K562 (cell line): Measurements from ENCODE around the gene POLDIP3. TPM values are rescaled to one million over a fixed set of nuclear protein-coding genes. Genes with fewer than 3 reads are reported as not detected.

Experiments
- ATF1 ChIP-seq, 2 experiments: fragments of 450-650 bp in 1 of 2; IDR thresholded peaks; 2 replicates each; pipeline ENCODE4 v1.6.1; 2016; ENCODE audit warnings: missing compliant biosample characterization in 1 of 2, missing genetic modification characterization in 1 of 2
- CREB1 ChIP-seq, 2 experiments: sonication (generic) in 1 of 2; formaldehyde crosslinking in 1 of 2; IDR thresholded peaks; 2 replicates each; pipeline versions ENCODE4 v1.6.1 to v1.8.0; 2012 to 2022; ENCODE audit warnings: inconsistent platforms in 1 of 2, mild to moderate bottlenecking in 1 of 2, missing genetic modification reagents in 1 of 2, moderate library complexity in 1 of 2
- FIP1L1 ChIP-seq: fragments of 200-400 bp; formaldehyde crosslinking; IDR thresholded peaks from 2 replicates; pipeline ENCODE4 v1.6.1; 2018; ENCODE audit warnings: mild to moderate bottlenecking, low read depth, low read length; ENCODE audit not compliant: poor library complexity, severe bottlenecking
- KAT7 ChIP-seq: sonication (generic); formaldehyde crosslinking; IDR thresholded peaks from 2 replicates; pipeline ENCODE4 v1.8.0; 2022; ENCODE audit warnings: missing genetic modification reagents, mild to moderate bottlenecking, borderline replicate concordance
- PHF20 ChIP-seq: fragments of 450-650 bp; IDR thresholded peaks from 2 replicates; pipeline ENCODE4 v1.6.1; 2018; ENCODE audit not compliant: partially characterized antibody
- PHF8 ChIP-seq: fragments of 200-600 bp; sonication (generic); IDR thresholded peaks from 2 replicates; pipeline ENCODE4 v1.6.1; 2012; ENCODE audit warnings: mixed run types, mild to moderate bottlenecking, inconsistent platforms, low read length, moderate library complexity, borderline replicate concordance
- POLR2B ChIP-seq: fragments of 450-650 bp; IDR thresholded peaks from 2 replicates; pipeline ENCODE4 v1.6.1; 2018; ENCODE audit warnings: low read depth; ENCODE audit not compliant: partially characterized antibody
- RBM25 ChIP-seq: fragments of 200-400 bp; formaldehyde crosslinking; IDR thresholded peaks from 2 replicates; pipeline ENCODE4 v1.6.1; 2018; ENCODE audit warnings: low read length, low read depth, moderate library complexity; ENCODE audit not compliant: severe bottlenecking
- TBL1XR1 ChIP-seq, 2 experiments: IDR thresholded peaks; 2 replicates each; pipeline ENCODE4 v1.6.1; 2012; ENCODE audit warnings: improper control_type of control experiment in 2 of 2, low read length in 2 of 2, mild to moderate bottlenecking in 1 of 2
- TCF7L2 ChIP-seq: fragments of 150-350 bp; IDR thresholded peaks from 2 replicates; pipeline ENCODE4 v1.6.1; 2016; ENCODE audit warnings: low read depth, mild to moderate bottlenecking, low read length, moderate library complexity
- XRCC4 ChIP-seq: IDR thresholded peaks from one replicate; pipeline ENCODE4 v1.6.1; 2011; ENCODE audit not compliant: insufficient read depth, insufficient read length; ENCODE audit errors: extremely low read depth
- ZBTB7A ChIP-seq: IDR thresholded peaks from 2 replicates; pipeline ENCODE4 v1.6.1; 2011; ENCODE audit warnings: low read depth, mild to moderate bottlenecking, low read length, moderate library complexity, borderline replicate concordance; ENCODE audit not compliant: control insufficient read depth
- ZNF239 ChIP-seq: fragments of 250-450 bp; sonication (Bioruptor Pico); IDR thresholded peaks from 2 replicates; pipeline ENCODE4 v1.4.0; 2020; ENCODE audit warnings: mild to moderate bottlenecking
- polyA plus RNA-seq, 8 experiments: library from polyadenylated mRNA; depleted of rRNA in 4 of 8; stranded (reverse) in 5 of 8; unstranded in 3 of 8; fragments of >200 nt; fragmentation: Nextera tagmentation in 2 of 8; fragmentation: Illumina TruSeq in 1 of 8; extraction: Ambion mirVana in 2 of 8; extraction: Trizol in 1 of 8; gene quantifications; 2 replicates each; pipeline versions ENCODE4 v1.2.1 to v1.2.3, GENCODE V29; 2011 to 2014; ENCODE audit warnings: inconsistent platforms in 1 of 8, missing spikeins in 1 of 8
- total RNA-seq, 7 experiments: library from RNA; depleted of rRNA in 6 of 7; stranded (reverse); fragments of >200 nt in 6 of 7; fragmentation: Illumina TruSeq in 2 of 7; extraction: Trizol in 2 of 7; gene quantifications; 2 replicates each; pipeline versions ENCODE4 v1.2.1 to v1.2.3, GENCODE V29; 2011 to 2021; ENCODE audit warnings: low replicate concordance in 1 of 7
- TF ChIP-seq, protein P1 (sequence below): fragments of 250-450 bp; sonication (Bioruptor Pico); IDR thresholded peaks from 2 replicates; pipeline ENCODE4 v1.4.0; 2020
- TF ChIP-seq, protein P2 (sequence below): fragments of 150-350 bp; IDR thresholded peaks from 2 replicates; pipeline ENCODE4 v1.6.1; 2014; ENCODE audit warnings: low read depth, mild to moderate bottlenecking, low read length, borderline replicate concordance

Gene POLDIP3
- total and polyA plus RNA-seq, 9 of the 15 experiments (the other 6 are each of a cell fraction or from before 2014, with no cell fraction given), result 14.3 to 53.0 (median 26.3) TPM

DNA sequence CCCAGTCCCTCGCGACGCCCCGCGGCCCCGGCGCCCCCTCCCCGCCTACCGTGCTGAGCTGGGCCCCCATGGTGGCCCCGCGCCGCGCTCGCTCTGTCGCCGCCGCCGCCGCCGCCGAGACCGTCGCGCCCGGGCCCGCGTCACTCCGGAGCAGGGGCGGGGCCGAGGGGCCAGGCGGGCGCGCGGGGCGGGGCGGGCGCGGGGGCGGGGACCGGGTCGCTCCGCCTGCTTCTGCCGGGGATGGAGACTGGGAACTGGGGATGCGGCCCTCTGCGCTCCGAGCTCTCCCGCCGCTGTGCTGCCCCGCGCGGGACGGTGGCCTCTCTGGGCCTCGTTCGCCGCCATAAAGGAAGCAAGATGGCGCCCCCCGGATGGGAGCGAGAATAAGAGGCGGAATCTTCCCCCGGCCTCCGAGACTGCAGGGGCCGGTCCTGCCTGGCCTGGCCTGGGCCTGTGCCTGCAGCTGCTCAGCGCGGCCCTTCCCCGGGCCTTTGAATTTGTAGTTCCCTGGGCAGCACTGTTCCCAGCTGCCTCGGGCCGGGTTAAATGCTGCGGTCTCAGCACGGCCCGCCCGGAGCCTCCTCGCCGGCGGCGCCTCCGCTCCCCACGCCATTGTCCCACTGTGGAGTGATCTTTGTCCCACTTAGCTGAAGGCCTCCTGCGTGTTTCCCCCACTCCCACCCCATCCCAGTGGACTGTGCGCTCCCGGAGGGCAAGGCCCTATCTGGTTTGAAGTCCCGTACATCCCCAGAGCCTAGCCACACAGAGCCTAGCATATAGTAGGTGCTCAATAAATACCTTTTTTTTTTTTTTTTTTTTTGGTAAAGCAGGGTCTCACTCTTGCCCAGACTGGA, 34.8 kb upstream of the POLDIP3 start, which contains the start of gene CYB5R3 (continued):
- TF ChIP-seq FIP1L1, result peak; percentile 10
- TF ChIP-seq TBL1XR1 (IDR thresholded peaks at IDR 0.05; ENCODE audit: low read length in 2 of 2), result no peak
- TF ChIP-seq, protein P1, sequence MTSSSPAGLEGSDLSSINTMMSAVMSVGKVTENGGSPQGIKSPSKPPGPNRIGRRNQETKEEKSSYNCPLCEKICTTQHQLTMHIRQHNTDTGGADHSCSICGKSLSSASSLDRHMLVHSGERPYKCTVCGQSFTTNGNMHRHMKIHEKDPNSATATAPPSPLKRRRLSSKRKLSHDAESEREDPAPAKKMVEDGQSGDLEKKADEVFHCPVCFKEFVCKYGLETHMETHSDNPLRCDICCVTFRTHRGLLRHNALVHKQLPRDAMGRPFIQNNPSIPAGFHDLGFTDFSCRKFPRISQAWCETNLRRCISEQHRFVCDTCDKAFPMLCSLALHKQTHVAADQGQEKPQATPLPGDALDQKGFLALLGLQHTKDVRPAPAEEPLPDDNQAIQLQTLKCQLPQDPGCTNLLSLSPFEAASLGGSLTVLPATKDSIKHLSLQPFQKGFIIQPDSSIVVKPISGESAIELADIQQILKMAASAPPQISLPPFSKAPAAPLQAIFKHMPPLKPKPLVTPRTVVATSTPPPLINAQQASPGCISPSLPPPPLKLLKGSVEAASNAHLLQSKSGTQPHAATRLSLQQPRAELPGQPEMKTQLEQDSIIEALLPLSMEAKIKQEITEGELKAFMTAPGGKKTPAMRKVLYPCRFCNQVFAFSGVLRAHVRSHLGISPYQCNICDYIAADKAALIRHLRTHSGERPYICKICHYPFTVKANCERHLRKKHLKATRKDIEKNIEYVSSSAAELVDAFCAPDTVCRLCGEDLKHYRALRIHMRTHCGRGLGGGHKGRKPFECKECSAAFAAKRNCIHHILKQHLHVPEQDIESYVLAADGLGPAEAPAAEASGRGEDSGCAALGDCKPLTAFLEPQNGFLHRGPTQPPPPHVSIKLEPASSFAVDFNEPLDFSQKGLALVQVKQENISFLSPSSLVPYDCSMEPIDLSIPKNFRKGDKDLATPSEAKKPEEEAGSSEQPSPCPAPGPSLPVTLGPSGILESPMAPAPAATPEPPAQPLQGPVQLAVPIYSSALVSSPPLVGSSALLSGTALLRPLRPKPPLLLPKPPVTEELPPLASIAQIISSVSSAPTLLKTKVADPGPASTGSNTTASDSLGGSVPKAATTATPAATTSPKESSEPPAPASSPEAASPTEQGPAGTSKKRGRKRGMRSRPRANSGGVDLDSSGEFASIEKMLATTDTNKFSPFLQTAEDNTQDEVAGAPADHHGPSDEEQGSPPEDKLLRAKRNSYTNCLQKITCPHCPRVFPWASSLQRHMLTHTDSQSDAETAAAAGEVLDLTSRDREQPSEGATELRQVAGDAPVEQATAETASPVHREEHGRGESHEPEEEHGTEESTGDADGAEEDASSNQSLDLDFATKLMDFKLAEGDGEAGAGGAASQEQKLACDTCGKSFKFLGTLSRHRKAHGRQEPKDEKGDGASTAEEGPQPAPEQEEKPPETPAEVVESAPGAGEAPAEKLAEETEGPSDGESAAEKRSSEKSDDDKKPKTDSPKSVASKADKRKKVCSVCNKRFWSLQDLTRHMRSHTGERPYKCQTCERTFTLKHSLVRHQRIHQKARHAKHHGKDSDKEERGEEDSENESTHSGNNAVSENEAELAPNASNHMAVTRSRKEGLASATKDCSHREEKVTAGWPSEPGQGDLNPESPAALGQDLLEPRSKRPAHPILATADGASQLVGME (CRISPR knock-in tag), result no peak
- peak; percentile 59 for TF ChIP-seq RBM25
- TF ChIP-seq ZBTB7A, result peak; percentile 25; the same call in 1 of the 2 replicates
- TF ChIP-seq XRCC4, result no peak
- TF ChIP-seq PHF20, result peak; percentile 65
- TF ChIP-seq ZNF239 (CRISPR knock-in tag), result no peak
- no peak for TF ChIP-seq KAT7 (CRISPR knock-in tag)
- TF ChIP-seq, protein P2, sequence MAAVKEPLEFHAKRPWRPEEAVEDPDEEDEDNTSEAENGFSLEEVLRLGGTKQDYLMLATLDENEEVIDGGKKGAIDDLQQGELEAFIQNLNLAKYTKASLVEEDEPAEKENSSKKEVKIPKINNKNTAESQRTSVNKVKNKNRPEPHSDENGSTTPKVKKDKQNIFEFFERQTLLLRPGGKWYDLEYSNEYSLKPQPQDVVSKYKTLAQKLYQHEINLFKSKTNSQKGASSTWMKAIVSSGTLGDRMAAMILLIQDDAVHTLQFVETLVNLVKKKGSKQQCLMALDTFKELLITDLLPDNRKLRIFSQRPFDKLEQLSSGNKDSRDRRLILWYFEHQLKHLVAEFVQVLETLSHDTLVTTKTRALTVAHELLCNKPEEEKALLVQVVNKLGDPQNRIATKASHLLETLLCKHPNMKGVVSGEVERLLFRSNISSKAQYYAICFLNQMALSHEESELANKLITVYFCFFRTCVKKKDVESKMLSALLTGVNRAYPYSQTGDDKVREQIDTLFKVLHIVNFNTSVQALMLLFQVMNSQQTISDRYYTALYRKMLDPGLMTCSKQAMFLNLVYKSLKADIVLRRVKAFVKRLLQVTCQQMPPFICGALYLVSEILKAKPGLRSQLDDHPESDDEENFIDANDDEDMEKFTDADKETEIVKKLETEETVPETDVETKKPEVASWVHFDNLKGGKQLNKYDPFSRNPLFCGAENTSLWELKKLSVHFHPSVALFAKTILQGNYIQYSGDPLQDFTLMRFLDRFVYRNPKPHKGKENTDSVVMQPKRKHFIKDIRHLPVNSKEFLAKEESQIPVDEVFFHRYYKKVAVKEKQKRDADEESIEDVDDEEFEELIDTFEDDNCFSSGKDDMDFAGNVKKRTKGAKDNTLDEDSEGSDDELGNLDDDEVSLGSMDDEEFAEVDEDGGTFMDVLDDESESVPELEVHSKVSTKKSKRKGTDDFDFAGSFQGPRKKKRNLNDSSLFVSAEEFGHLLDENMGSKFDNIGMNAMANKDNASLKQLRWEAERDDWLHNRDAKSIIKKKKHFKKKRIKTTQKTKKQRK, result no peak
- TF ChIP-seq PHF8, result peak; percentile 58; the same call in 1 of the 2 replicates
- TF ChIP-seq CREB1 (IDR thresholded peaks at IDR 0.05), result peak; percentile 83
- TF ChIP-seq CREB1 (CRISPR knock-in tag; IDR thresholded peaks at IDR 0.05), result peak; percentile 45; the same call in 1 of the 2 replicates
- TF ChIP-seq ATF1 (CRISPR knock-in tag; IDR thresholded peaks at IDR 0.05), result 0 out of 2 replicates have a peak, but pooled peaks have one; percentile 41
- TF ChIP-seq ATF1 (tag; IDR thresholded peaks at IDR 0.05), result no peak
- no peak for TF ChIP-seq POLR2B
- TF ChIP-seq TCF7L2, result no peak
